HCT116 (cell line): ENCODE results near the gene PANK4. TPM values are rescaled to one million over a fixed set of nuclear protein-coding genes. Genes with fewer than 3 reads are reported as not detected.

ENCODE experiments used
- ATAC-seq: fragments of 200-7000 bp; cut with Tn5 transposase; 2 replicates; pipeline ENCODE4 v1.9.1; 2020; ENCODE audit warnings: mild to moderate bottlenecking, moderate library complexity
- BruUV-seq: library from RNA; stranded (reverse); fragments of 400-500 nt; replicated peaks from 2 replicates; lab custom pipeline; 2021; lab: Mats Ljungman, UMichigan
- CTCF ChIA-PET: fragments of 300-600 bp; sonication (Branson Sonifier 250); formaldehyde crosslinking; loops from one replicate; lab custom pipeline; 2021; ENCODE audit warnings: antibody characterized with exemption; lab: Charles Lee
- POLR2A ChIA-PET: fragments of 300-600, 350-600 bp; sonication (Branson Sonifier 250); formaldehyde crosslinking; loops from one replicate; lab custom pipeline; 2021; ENCODE audit warnings: antibody characterized with exemption; lab: Charles Lee
- RAD21 ChIA-PET, 2 experiments: fragments of 300-600 bp; sonication (Branson Sonifier 250); formaldehyde crosslinking; loops; one replicate each; lab custom pipeline; 2023; ENCODE audit warnings: low total read pairs in 2 of 2; ENCODE audit not compliant: uncharacterized antibody in 2 of 2, unreplicated experiment in 2 of 2, low non-redundant PET in 1 of 2; lab: Charles Lee
- DNase-seq: peaks from one replicate; pipeline ENCODE4 v3.0.0-alpha.2; 2010; ENCODE audit warnings: low read depth, low spot score
- H2AFZ ChIP-seq: fragments of 200-600 bp; shearing (Covaris generic), sonication (generic); 2 replicates; pipeline ENCODE4 v1.6.1; 2017; ENCODE audit warnings: low read depth, mixed run types, mixed read lengths, antibody characterized with exemption, low read length; ENCODE audit not compliant: poor library complexity, severe bottlenecking
- H3K27ac ChIP-seq: 2 replicates; pipeline ENCODE4 v1.5.1; 2012; ENCODE audit warnings: low read depth, low read length
- H3K27me3 ChIP-seq: fragments of 200-600 bp; sonication (generic); 2 replicates; pipeline ENCODE4 v1.6.1; 2016; ENCODE audit warnings: mixed run types, low read length, mixed read lengths; ENCODE audit not compliant: insufficient read depth
- H3K36me3 ChIP-seq, 2 experiments: fragments of 200-500 bp in 1 of 2; fragments of 200-600 bp in 1 of 2; sonication (Bioruptor generic) in 1 of 2; sonication (generic) in 1 of 2; 2 replicates each; pipeline versions ENCODE4 v1.5.1 to v1.6.1; 2014 to 2016; ENCODE audit warnings: low read length in 2 of 2, inconsistent platforms in 1 of 2, mixed read lengths in 1 of 2, mixed run types in 1 of 2; ENCODE audit not compliant: insufficient read depth in 2 of 2, control insufficient read depth in 1 of 2
- H3K4me1 ChIP-seq, 2 experiments: fragments of 200-600 bp in 1 of 2; sonication (generic) in 1 of 2; 2 replicates each; pipeline versions ENCODE4 v1.5.1 to v1.6.1; 2012 to 2017; ENCODE audit warnings: low read length in 2 of 2, inconsistent platforms in 1 of 2, mild to moderate bottlenecking in 1 of 2, mixed read lengths in 1 of 2, mixed run types in 1 of 2, moderate library complexity in 1 of 2; ENCODE audit not compliant: insufficient read depth in 2 of 2, control insufficient read depth in 1 of 2
- H3K4me2 ChIP-seq: fragments of 200-600 bp; sonication (generic); 2 replicates; pipeline ENCODE4 v1.6.1; 2017; ENCODE audit warnings: mixed run types, low read length, mixed read lengths
- H3K4me3 ChIP-seq, 2 experiments: fragments of 200-600 bp in 1 of 2; sonication (generic) in 1 of 2; replicated peaks in 1 of 2; 2 replicates each; pipeline ENCODE4 v1.5.1; 2011 to 2016; ENCODE audit warnings: low read length in 2 of 2, control low read depth in 1 of 2, low read depth in 1 of 2, mild to moderate bottlenecking in 1 of 2, mixed read lengths in 1 of 2, mixed run types in 1 of 2
- H3K79me2 ChIP-seq: fragments of 200-600 bp; sonication (generic); 2 replicates; pipeline ENCODE4 v1.6.1; 2017; ENCODE audit warnings: mild to moderate bottlenecking, mixed run types, low read length, moderate library complexity, mixed read lengths; ENCODE audit not compliant: insufficient read depth
- H3K9ac ChIP-seq: fragments of 200-600 bp; sonication (generic); 2 replicates; pipeline ENCODE4 v1.6.1; 2016; ENCODE audit warnings: low read length, mixed read lengths
- H3K9me2 ChIP-seq: fragments of 200-600 bp; sonication (generic), shearing (Covaris generic); 2 replicates; pipeline ENCODE4 v1.6.1; 2017; ENCODE audit warnings: mixed run types, mild to moderate bottlenecking, moderate library complexity; ENCODE audit not compliant: insufficient read depth
- H3K9me3 ChIP-seq, 2 experiments: fragments of 200-500 bp in 1 of 2; fragments of 200-600 bp in 1 of 2; sonication (Bioruptor generic) in 1 of 2; sonication (generic) in 1 of 2; 2 replicates each; pipeline ENCODE4 v1.6.1; 2014 to 2017; ENCODE audit warnings: low read length in 2 of 2, mixed read lengths in 2 of 2, inconsistent platforms in 1 of 2, low read depth in 1 of 2, mild to moderate bottlenecking in 1 of 2, mixed run types in 1 of 2, moderate library complexity in 1 of 2; ENCODE audit not compliant: control insufficient read depth in 1 of 2, insufficient read depth in 1 of 2
- H4K20me1 ChIP-seq: fragments of 200-600 bp; sonication (generic), shearing (Covaris generic); 2 replicates; pipeline ENCODE4 v1.6.1; 2017; ENCODE audit warnings: mixed run types, mild to moderate bottlenecking, moderate library complexity; ENCODE audit not compliant: insufficient read depth
- CEBPB ChIP-seq: IDR thresholded peaks from 2 replicates; pipeline ENCODE4 v1.6.1; 2012; ENCODE audit warnings: low read depth
- FOSL1 ChIP-seq: IDR thresholded peaks from 2 replicates; pipeline ENCODE4 v1.6.1; 2012; ENCODE audit warnings: low read depth
- POLR2A ChIP-seq: IDR thresholded peaks from 2 replicates; pipeline ENCODE4 v1.7.0; 2011; ENCODE audit warnings: borderline replicate concordance; ENCODE audit not compliant: insufficient read depth, insufficient read length; ENCODE audit errors: extremely low read depth
- RAD21 ChIP-seq: IDR thresholded peaks from 2 replicates; pipeline ENCODE4 v1.6.1; 2012; ENCODE audit warnings: low read depth, mild to moderate bottlenecking
- TCF7L2 ChIP-seq: IDR thresholded peaks from 2 replicates; pipeline ENCODE4 v1.7.0; 2011; ENCODE audit warnings: borderline replicate concordance, inconsistent platforms; ENCODE audit not compliant: insufficient read depth, insufficient read length; ENCODE audit errors: extremely low read depth
- YY1 ChIP-seq: IDR thresholded peaks from 2 replicates; pipeline ENCODE4 v1.6.1; 2011; ENCODE audit warnings: low read length, low read depth, moderate library complexity, mild to moderate bottlenecking; ENCODE audit not compliant: insufficient replicate concordance; ENCODE audit errors: extremely low read depth
- ZFX ChIP-seq: fragments of 450-650 bp; IDR thresholded peaks from 2 replicates; pipeline ENCODE4 v1.6.1; 2017
- ZNF274 ChIP-seq: fragments of 200-500 bp; sonication (Bioruptor generic); IDR thresholded peaks from 2 replicates; pipeline ENCODE4 v1.6.1; 2014; ENCODE audit warnings: mild to moderate bottlenecking, low read depth, low read length, inconsistent platforms
- intact Hi-C: fragments of 100-400 bp; cut with micrococcal nuclease; formaldehyde crosslinking; loops from 2 replicates; pipeline ENCODE4 v1.10.0; 2022
- total RNA-seq: library from RNA; stranded (reverse); gene quantifications from one replicate; pipeline ENCODE4 v1.2.1, GENCODE V29; 2021; ENCODE audit not compliant: unreplicated experiment
- TF ChIP-seq, protein P1 (sequence below): IDR thresholded peaks from 2 replicates; pipeline ENCODE4 v1.6.1; 2012; ENCODE audit warnings: low read depth
- TF ChIP-seq, protein P2 (sequence below): IDR thresholded peaks from 2 replicates; pipeline ENCODE4 v1.6.1; 2012

PANK4 gene
- total RNA-seq, 1 experiment from 2014 or later, result 38.5 TPM

GRCh38 chr1:2503554-2504224 lies 22.7 kb downstream of the PANK4 start:
- H3K4me3 ChIP-seq, result no peak overlapping the region
- ATAC-seq, result no peak
- no peak overlapping the region for H3K9ac ChIP-seq
- TF ChIP-seq ZNF274 (no peak), YY1 (no peak), CEBPB (no peak), RAD21 (no peak), TCF7L2 (no peak), FOSL1 (no peak), POLR2A (no peak), ZFX (no peak)
- TF ChIP-seq, protein P1, sequence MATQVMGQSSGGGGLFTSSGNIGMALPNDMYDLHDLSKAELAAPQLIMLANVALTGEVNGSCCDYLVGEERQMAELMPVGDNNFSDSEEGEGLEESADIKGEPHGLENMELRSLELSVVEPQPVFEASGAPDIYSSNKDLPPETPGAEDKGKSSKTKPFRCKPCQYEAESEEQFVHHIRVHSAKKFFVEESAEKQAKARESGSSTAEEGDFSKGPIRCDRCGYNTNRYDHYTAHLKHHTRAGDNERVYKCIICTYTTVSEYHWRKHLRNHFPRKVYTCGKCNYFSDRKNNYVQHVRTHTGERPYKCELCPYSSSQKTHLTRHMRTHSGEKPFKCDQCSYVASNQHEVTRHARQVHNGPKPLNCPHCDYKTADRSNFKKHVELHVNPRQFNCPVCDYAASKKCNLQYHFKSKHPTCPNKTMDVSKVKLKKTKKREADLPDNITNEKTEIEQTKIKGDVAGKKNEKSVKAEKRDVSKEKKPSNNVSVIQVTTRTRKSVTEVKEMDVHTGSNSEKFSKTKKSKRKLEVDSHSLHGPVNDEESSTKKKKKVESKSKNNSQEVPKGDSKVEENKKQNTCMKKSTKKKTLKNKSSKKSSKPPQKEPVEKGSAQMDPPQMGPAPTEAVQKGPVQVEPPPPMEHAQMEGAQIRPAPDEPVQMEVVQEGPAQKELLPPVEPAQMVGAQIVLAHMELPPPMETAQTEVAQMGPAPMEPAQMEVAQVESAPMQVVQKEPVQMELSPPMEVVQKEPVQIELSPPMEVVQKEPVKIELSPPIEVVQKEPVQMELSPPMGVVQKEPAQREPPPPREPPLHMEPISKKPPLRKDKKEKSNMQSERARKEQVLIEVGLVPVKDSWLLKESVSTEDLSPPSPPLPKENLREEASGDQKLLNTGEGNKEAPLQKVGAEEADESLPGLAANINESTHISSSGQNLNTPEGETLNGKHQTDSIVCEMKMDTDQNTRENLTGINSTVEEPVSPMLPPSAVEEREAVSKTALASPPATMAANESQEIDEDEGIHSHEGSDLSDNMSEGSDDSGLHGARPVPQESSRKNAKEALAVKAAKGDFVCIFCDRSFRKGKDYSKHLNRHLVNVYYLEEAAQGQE, result no peak
- TF ChIP-seq, protein P2, sequence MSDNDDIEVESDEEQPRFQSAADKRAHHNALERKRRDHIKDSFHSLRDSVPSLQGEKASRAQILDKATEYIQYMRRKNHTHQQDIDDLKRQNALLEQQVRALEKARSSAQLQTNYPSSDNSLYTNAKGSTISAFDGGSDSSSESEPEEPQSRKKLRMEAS, result no peak
- TF ChIP-seq, all 23 proteins: peak for 0
- H3K9me3 ChIP-seq, result no peaks in the 10 kb centered on the region
- no peaks in the 10 kb centered on the region for H4K20me1 ChIP-seq
- intact Hi-C loops, result no loop called here
- BruUV-seq, result no TSS peak
- H2AFZ ChIP-seq, result no peak overlapping the region
- H3K4me1 ChIP-seq, result no peaks in the 10 kb centered on the region; a peak in 1 of 4 replicates
- no peak overlapping the region for H3K4me2 ChIP-seq
- DNase-seq, result no peak
- CTCF ChIA-PET, result no interaction called here
- RAD21 ChIA-PET, result no interaction called here
- H3K27me3 ChIP-seq, result no peaks in the 10 kb centered on the region
- POLR2A ChIA-PET, result no interaction called here
- H3K36me3 ChIP-seq, result no peaks in the 10 kb centered on the region; a peak in 1 of 4 replicates
- H3K9me2 ChIP-seq, result no peaks in the 10 kb centered on the region
- no peaks in the 10 kb centered on the region for H3K79me2 ChIP-seq
- no peak overlapping the region for H3K27ac ChIP-seq
